Coronary artery (tissue), 2 donors: ENCODE measurements around the gene TMEM43.

Source experiments
- DNase-seq: peaks from one replicate; pipeline ENCODE4 v3.0.0-alpha.2; 2017; ENCODE audit warnings: low spot score
- H3K27ac ChIP-seq, 2 donors: fragments of 200-600 bp; sonication (generic); one replicate each; pipeline ENCODE4 v1.5.1; 2016 to 2019
- H3K4me3 ChIP-seq: fragments of 200-600 bp; sonication (generic); 2 replicates; pipeline ENCODE4 v1.5.1; 2016; ENCODE audit warnings: mild to moderate bottlenecking, moderate library complexity
- TF ChIP-seq, protein P1 (sequence below): fragments of 200-600 bp; sonication (generic); IDR thresholded peaks from one replicate; pipeline ENCODE4 v1.5.1; 2019; ENCODE audit warnings: antibody characterized with exemption

Gene TMEM43

DNA sequence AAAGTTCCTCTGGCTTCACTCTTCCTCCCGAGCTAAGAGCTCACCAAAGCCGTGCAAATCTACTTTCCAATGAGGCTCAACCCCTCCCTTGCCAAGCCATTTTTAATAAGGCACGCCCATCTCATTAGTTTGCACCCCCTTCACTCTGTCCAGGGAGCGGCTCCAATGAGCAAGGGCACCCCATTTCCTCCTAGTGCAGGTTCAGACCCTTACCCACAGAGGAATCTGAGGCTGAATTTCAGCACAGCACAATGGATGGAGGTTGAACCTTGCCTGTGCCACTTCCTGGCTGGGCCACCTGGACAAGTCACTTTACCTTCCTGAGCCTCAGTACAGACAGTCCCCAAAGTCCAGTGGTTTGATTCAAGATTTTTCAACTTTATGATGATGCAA lies 28.1 kb downstream of the TMEM43 start:
- DNase-seq, result no peak
- H3K4me3 ChIP-seq, result no peak overlapping the region
- H3K27ac ChIP-seq, result no peak overlapping the region
- TF ChIP-seq, protein P1, sequence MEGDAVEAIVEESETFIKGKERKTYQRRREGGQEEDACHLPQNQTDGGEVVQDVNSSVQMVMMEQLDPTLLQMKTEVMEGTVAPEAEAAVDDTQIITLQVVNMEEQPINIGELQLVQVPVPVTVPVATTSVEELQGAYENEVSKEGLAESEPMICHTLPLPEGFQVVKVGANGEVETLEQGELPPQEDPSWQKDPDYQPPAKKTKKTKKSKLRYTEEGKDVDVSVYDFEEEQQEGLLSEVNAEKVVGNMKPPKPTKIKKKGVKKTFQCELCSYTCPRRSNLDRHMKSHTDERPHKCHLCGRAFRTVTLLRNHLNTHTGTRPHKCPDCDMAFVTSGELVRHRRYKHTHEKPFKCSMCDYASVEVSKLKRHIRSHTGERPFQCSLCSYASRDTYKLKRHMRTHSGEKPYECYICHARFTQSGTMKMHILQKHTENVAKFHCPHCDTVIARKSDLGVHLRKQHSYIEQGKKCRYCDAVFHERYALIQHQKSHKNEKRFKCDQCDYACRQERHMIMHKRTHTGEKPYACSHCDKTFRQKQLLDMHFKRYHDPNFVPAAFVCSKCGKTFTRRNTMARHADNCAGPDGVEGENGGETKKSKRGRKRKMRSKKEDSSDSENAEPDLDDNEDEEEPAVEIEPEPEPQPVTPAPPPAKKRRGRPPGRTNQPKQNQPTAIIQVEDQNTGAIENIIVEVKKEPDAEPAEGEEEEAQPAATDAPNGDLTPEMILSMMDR, result no peak

DNA sequence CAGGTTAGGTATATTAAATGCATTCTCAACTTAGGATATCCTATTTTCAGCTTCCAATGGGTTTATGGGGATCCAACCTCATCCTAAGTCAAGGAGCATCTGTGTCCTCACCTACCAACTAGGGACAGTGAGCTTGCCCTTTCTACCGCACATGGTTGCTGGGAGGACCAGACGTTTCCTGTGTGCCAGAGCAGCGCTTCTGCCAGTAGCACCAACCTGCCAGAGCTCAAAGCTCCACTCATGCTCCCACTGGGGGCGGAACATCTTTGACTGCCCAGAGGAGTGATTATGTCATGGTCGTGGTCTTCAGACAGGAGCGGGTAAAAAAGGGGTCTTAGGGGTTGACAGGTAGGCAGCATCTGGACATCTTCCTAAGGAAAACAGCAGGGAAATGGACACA lies 28.8 kb downstream of the TMEM43 start:
- H3K27ac ChIP-seq, result no peak overlapping the region
- TF ChIP-seq, protein P1, result no peak
- DNase-seq, result no peak
- H3K4me3 ChIP-seq, result no peak overlapping the region

DNA sequence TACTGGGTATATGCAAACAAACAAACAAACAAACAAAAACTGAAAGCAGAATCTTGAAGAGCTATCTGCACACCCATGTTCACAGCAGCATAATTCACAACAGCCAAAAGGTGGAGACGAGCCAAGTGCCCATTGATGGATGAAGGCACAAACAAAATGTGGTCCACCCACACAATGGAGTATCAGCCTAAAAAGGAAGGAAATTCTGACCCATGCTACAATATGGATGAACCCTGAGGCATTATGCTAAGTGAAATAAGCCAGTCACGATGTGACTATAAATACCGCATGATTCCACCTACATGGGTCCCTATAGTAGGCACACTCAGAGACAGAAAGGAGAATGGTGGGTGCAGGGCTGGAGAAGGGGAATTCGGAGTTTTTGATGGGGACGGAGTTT lies 29.4 kb downstream of the TMEM43 start:
- H3K27ac ChIP-seq, result no peak overlapping the region
- H3K4me3 ChIP-seq, result no peak overlapping the region
- DNase-seq, result no peak
- TF ChIP-seq, protein P1, result no peak

- TF ChIP-seq, protein P1, result no peak
- Histone ChIP-seq H3K27ac (no peak overlapping the region), H3K4me3 (no peak overlapping the region)
- no peak for DNase-seq
Observed at GRCh38 chr3:14154895-14155440, 30.1 kb downstream of the TMEM43 start.

DNA sequence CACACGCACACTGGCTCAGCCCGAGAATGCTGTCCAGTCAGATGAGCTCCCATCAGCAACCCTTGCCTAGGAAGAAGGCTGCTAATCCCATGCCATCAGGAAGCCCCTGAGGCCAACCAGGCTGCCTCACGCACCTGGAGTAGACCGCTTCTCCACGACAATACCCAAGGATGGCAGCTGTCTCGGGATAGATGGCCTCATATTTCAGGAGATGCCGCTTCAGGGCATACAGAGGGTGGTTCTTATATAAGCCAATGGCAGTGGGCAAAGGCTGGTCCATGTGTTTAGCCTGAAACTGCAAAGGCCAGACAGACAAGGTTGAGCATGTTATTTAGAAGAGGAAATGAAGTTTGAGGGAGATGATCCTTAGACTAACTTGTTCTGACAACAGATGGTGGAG lies 31.3 kb downstream of the TMEM43 start:
- DNase-seq, result no peak
- H3K27ac ChIP-seq, result no peak overlapping the region
- TF ChIP-seq, protein P1, result no peak
- H3K4me3 ChIP-seq, result no peak overlapping the region

GRCh38 chr3:14156843-14157561 lies 32.1 kb downstream of the TMEM43 start:
- Histone ChIP-seq H3K4me3 (no peak overlapping the region), H3K27ac (no peak overlapping the region)
- TF ChIP-seq, protein P1, result no peak
- DNase-seq, result no peak

DNA sequence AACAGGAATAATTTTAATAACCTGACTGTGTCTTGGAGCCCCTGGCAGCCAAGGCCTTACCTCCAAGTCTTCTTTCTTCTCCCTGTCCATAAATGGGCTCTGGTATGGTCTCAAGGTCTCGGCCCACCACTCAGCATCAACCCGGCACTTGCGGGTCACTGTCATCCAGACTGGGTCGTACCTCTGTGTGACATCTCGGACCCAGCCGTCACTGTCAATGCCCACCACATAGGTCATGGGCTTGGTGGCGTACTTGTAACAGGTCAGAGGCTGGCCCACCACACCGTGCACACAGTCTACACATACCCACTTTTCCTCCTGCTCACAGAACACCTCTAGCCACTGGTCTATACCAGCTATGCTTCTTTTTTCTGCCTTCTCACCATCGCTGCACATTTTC lies 33.1 kb downstream of the TMEM43 start:
- no peak for DNase-seq
- TF ChIP-seq, protein P1, result no peak
- Histone ChIP-seq H3K4me3 (no peak overlapping the region), H3K27ac (no peak overlapping the region)
